ENCODE data around the gene NRXN2.

Gene NRXN2

DNA sequence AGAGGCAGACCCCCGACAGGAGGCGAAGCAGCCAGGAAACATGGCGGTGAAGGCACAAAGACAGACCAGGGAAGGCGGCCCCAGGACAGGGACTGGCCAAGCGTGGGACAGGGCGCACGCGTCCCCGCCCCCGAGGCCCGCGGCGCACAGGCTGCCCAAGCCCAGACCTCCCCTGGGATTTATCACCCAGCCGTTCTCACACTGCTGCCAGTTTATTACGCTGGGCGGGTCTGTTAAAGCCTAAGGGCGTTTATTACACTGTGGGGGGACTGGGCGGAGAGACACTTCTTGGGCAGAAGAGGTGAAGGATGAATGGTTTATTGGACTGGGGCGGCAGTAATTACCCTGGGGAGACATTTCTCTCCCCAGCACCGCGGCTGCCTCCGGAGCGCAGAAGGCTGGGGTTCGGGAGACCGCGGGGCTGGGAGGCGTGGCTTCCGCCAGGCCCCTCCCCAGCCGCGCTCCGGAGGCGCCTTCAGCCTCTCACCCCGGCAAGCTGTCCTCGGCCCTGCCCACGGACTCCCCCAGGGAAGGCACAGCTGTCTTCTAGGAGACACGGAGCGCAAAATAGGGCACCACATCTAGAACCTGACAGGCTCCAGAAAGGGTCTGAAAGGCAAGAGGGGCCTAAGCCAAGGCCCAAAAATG is 84.9 kb downstream of the NRXN2 start:
- H3K4me3 ChIP-seq (replicated peaks; ENCODE audit: low read depth, low read length) = no peak overlapping the region
- TF ChIP-seq, protein P1, sequence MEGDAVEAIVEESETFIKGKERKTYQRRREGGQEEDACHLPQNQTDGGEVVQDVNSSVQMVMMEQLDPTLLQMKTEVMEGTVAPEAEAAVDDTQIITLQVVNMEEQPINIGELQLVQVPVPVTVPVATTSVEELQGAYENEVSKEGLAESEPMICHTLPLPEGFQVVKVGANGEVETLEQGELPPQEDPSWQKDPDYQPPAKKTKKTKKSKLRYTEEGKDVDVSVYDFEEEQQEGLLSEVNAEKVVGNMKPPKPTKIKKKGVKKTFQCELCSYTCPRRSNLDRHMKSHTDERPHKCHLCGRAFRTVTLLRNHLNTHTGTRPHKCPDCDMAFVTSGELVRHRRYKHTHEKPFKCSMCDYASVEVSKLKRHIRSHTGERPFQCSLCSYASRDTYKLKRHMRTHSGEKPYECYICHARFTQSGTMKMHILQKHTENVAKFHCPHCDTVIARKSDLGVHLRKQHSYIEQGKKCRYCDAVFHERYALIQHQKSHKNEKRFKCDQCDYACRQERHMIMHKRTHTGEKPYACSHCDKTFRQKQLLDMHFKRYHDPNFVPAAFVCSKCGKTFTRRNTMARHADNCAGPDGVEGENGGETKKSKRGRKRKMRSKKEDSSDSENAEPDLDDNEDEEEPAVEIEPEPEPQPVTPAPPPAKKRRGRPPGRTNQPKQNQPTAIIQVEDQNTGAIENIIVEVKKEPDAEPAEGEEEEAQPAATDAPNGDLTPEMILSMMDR (IDR thresholded peaks at IDR 0.05; ENCODE audit: low read depth, low read length, missing control alignments) = no peak
- no peak for DNase-seq (ENCODE audit: extremely low read depth, low read depth)

DNA sequence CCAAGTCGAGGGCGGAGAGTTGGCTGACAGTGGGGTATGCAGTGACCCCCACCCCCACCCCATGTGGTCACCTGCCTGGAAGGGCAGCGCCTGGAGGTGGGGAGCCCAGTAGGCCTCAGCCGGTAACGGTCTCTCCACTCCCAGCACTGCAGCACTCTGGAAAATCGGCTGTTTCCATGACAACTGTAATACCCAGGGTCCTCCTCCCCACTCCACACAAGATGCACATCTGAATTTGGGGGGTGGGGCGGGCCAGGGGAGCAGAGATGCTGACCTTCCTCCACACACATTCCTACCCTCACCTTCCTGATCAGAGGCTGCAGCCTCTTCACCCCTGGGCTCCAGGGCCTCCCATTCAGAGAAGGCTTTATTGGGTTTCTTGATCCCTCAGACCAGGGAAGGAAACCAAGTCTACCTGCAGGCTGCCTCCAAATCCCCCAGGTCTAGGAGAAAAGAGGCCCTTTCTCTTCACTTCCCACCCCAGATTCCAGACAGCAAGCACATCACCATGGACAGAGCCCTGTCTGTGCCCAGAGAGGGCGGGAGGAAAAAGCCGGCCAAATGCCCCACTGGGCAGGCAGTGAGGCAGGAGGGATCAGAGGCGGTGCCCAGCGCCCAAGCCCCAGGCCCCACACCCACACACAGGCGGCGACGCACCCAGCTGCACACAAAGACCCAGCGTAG is 85.5 kb downstream of the NRXN2 start:
- no peak overlapping the region for H3K4me3 ChIP-seq (replicated peaks; ENCODE audit: low read depth, low read length)
- TF ChIP-seq, protein P1 (IDR thresholded peaks at IDR 0.05; ENCODE audit: low read depth, low read length, missing control alignments) = no peak
- DNase-seq (ENCODE audit: extremely low read depth, low read depth) = no peak

DNA sequence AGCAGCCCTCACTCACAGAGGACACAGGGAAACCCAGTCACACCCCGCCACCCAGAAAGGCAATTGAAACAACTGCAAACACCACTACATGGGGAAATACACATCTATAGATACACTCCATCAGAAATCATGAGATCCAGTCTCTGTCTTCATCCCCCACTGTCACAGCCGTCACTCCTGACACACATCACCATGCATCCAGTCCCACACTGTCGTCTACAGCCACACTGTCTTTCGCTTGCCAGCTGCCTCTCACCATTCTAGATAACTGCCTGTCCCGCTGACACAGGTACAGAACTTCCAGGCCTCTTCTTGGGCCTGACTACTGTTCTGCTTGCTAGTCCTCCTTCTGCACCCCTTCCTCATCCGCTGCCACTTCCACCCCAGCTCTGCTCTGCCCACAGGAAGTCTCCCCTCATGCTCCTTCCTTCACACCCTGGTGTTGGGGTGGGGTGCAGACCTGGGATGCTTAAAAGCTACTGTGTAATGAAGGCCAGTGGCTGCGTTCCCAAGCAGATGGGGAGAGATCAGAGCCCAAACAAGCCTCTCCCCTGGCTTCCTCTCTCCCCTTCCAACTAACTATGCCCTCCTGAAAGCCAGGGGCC is 89.3 kb downstream of the NRXN2 start:
- DNase-seq (ENCODE audit: extremely low read depth, low read depth) = no peak
- TF ChIP-seq, protein P1 (IDR thresholded peaks at IDR 0.05; ENCODE audit: low read depth, low read length, missing control alignments) = no peak
- no peak overlapping the region for H3K4me3 ChIP-seq (replicated peaks; ENCODE audit: low read depth, low read length)

DNA sequence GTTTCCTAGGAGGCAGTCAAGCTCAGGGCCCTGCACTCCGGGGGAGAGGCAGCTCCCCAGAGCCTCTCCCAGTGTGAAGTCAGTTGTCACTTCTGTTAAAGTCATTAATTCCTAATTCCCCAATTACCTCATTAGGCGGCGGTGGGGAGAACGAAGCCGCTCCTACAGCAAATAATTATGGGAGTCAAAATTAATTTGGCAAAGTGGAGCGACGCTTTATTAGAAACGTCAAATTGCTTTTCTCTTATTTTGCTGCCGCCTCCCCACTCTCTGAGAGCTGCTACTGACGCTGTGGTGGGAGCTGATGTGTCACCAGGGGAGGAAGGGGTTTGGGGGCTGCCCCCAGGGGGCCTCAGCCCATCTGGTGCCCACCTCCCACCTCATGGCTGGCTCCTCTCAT is 90.3 kb downstream of the NRXN2 start:
- TF ChIP-seq, protein P1 (IDR thresholded peaks at IDR 0.05; ENCODE audit: low read depth, low read length, missing control alignments) = no peak
- DNase-seq (ENCODE audit: extremely low read depth, low read depth) = no peak
- no peak overlapping the region for H3K4me3 ChIP-seq (replicated peaks; ENCODE audit: low read depth, low read length)

DNA sequence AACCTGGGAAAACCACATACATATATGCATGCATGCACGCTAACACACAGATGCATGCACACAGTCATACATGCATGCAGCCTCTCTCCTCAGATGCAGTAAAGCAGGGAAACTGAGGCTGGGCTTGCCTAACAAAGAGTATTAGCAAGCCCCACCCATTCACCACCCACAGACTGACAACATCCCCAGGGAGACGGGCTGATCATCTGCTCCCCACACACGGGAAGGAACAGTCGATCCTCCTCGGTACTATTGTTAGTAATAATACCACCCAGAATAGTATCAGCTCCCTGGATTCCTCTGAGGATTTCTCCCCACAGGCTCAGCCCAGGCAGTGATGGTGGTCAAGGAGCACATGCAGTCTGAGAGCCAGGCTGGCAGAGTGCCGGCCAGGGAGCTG is 90.8 kb downstream of the NRXN2 start:
- H3K4me3 ChIP-seq (replicated peaks; ENCODE audit: low read depth, low read length) = no peak overlapping the region
- no peak for DNase-seq (ENCODE audit: extremely low read depth, low read depth)
- TF ChIP-seq, protein P1 (IDR thresholded peaks at IDR 0.05; ENCODE audit: low read depth, low read length, missing control alignments) = no peak

DNA sequence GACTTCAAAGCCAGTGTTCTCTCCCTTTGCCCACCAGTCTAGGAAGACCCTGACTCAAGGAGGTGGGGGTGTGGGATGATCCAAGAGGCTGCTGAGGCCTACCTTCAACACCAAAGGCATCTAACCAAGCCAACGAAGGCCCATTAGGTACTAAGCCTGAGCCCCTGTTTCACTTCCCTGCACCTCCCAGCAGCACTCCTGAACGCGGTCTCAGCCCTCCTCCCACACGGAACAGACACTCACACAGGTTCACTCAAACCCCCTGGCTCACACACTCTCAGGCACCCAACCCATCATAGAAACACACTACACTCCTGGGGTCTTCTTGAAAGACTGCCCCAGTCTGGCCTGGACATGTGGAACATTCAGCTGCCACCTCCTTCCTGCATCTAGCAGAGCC is 91.3 kb downstream of the NRXN2 start:
- H3K4me3 ChIP-seq (replicated peaks; ENCODE audit: low read depth, low read length) = no peak overlapping the region
- TF ChIP-seq, protein P1 (IDR thresholded peaks at IDR 0.05; ENCODE audit: low read depth, low read length, missing control alignments) = no peak

More for the DNA sequence above, 91.3 kb downstream of the NRXN2 start:
- no peak for DNase-seq (ENCODE audit: extremely low read depth, low read depth)

Data from HFF-Myc (cell line).